ENCODE results near the gene ORM1.
"Not testable (repeated sequence)": the region's sequence is repeated elsewhere in the genome, so short reads cannot be mapped to it uniquely, and the experiment has no call there.

GRCh38 chr9:114325684-114326254 lies 2.9 kb downstream of the ORM1 start:
- TF ChIP-seq CTCF (conservative IDR thresholded peaks at IDR 0.05 in 1 of 2, IDR thresholded peaks at IDR 0.05 in 1 of 2; ENCODE audit: low read depth in 1 of 2, low read length in 2 of 2); EZH2 (IDR thresholded peaks at IDR 0.05; ENCODE audit: low read length, missing control alignments): not testable (repeated sequence)
